PC-3 (cell line): Measurements from ENCODE around the gene ANKRD11. TPM values are rescaled to one million over a fixed set of nuclear protein-coding genes. Genes with fewer than 3 reads are reported as not detected.

Experiments used
- ATAC-seq: fragments of 200-7000 bp; cut with Tn5 transposase; 2 replicates; pipeline ENCODE4 v1.9.1; 2020; ENCODE audit warnings: mild to moderate bottlenecking, moderate library complexity
- BruUV-seq: library from RNA; stranded (reverse); fragments of 400-500 nt; replicated peaks from 2 replicates; lab custom pipeline; 2021; lab: Mats Ljungman, UMichigan
- CTCF ChIA-PET: fragments of 300-600 bp; sonication (Branson Sonifier 250); formaldehyde crosslinking; loops from one replicate; lab custom pipeline; 2022; ENCODE audit warnings: antibody characterized with exemption; lab: Charles Lee
- POLR2A ChIA-PET: fragments of 300-600 bp; sonication (Branson Sonifier 250); formaldehyde crosslinking; loops from one replicate; lab custom pipeline; 2022; ENCODE audit warnings: antibody characterized with exemption; ENCODE audit not compliant: unreplicated experiment; lab: Charles Lee
- DNase-seq: peaks from one replicate; pipeline ENCODE4 v3.0.0-alpha.2; 2015
- H2AFZ ChIP-seq: fragments of 300-600 bp; sonication (generic); 2 replicates; pipeline ENCODE4 v1.6.0; 2016; ENCODE audit warnings: antibody characterized with exemption, low read length
- H3F3A ChIP-seq: fragments of 300-600 bp; sonication (generic); one replicate; pipeline ENCODE4 v1.6.0; 2017; ENCODE audit warnings: antibody characterized with exemption, low read length, control low read depth, mild to moderate bottlenecking; ENCODE audit not compliant: unreplicated experiment
- H3K27ac ChIP-seq: fragments of 300-600 bp; sonication (generic); 2 replicates; pipeline ENCODE4 v1.5.1; 2016; ENCODE audit warnings: mild to moderate bottlenecking, low read length
- H3K27me3 ChIP-seq: fragments of 300-600 bp; sonication (generic); 2 replicates; pipeline ENCODE4 v1.6.1; 2016; ENCODE audit warnings: low read length, mixed read lengths
- H3K36me3 ChIP-seq: fragments of 300-600 bp; sonication (generic); 2 replicates; pipeline ENCODE4 v1.6.1; 2016; ENCODE audit warnings: low read depth, mixed run types, low read length, mixed read lengths
- H3K4me1 ChIP-seq: fragments of 300-600 bp; sonication (generic); 2 replicates; pipeline ENCODE4 v1.5.1; 2016; ENCODE audit warnings: low read length; ENCODE audit not compliant: insufficient read depth
- H3K4me2 ChIP-seq: fragments of 300-600 bp; sonication (generic); 2 replicates; pipeline ENCODE4 v1.6.0; 2016; ENCODE audit warnings: low read length
- H3K4me3 ChIP-seq: fragments of 300-600 bp; sonication (generic); 2 replicates; pipeline ENCODE4 v1.5.1; 2016; ENCODE audit warnings: mild to moderate bottlenecking, low read length, mixed read lengths
- H3K79me2 ChIP-seq: fragments of 300-600 bp; sonication (generic); 2 replicates; pipeline ENCODE4 v1.6.1; 2017; ENCODE audit warnings: low read length, mixed read lengths
- H3K9ac ChIP-seq: fragments of 300-600 bp; sonication (generic); 2 replicates; pipeline ENCODE4 v1.6.0; 2016; ENCODE audit warnings: mild to moderate bottlenecking, low read length
- H3K9me2 ChIP-seq: fragments of 300-600 bp; sonication (generic); replicated peaks from 2 replicates; pipeline ENCODE4 v1.6.1; 2016; ENCODE audit warnings: mixed run types, low read length, mixed read lengths
- H3K9me3 ChIP-seq: fragments of 300-600 bp; sonication (generic); 2 replicates; pipeline ENCODE4 v1.6.1; 2016; ENCODE audit warnings: low read length, mixed read lengths
- H4K20me1 ChIP-seq: fragments of 300-600 bp; sonication (generic); 2 replicates; pipeline ENCODE4 v1.6.1; 2016; ENCODE audit warnings: low read length, mixed read lengths
- CTCF ChIP-seq: fragments of 300-600 bp; sonication (generic); conservative IDR thresholded peaks from 2 replicates; pipeline ENCODE4 v1.5.1; 2017; ENCODE audit warnings: antibody characterized with exemption, low read depth, mild to moderate bottlenecking, low read length
- EZH2 ChIP-seq: fragments of 300-600 bp; sonication (generic); IDR thresholded peaks from one replicate; pipeline ENCODE4 v1.6.1; 2017; ENCODE audit warnings: antibody characterized with exemption, mild to moderate bottlenecking, low read length; ENCODE audit not compliant: unreplicated experiment
- EZH2phosphoT487 ChIP-seq: fragments of 300-600 bp; sonication (generic); IDR thresholded peaks from 2 replicates; pipeline ENCODE4 v1.6.1; 2018; ENCODE audit warnings: mild to moderate bottlenecking, antibody characterized with exemption, low read length, borderline replicate concordance
- intact Hi-C: fragments of 100-400 bp; cut with micrococcal nuclease; formaldehyde crosslinking; loops from 2 replicates; pipeline ENCODE4 v1.9.0; 2023
- total RNA-seq: library from RNA; depleted of rRNA; stranded (reverse); fragments of >200 nt; gene quantifications from 2 replicates; pipeline ENCODE4 v1.2.3, GENCODE V29; 2014

Gene ANKRD11
- total RNA-seq, 1 experiment from 2014 or later: 65.0 TPM

- Histone ChIP-seq H3F3A (peaks cover 4% of the 10 kb centered on the region), H4K20me1 (0 out of 2 replicates have a peak, but pooled peaks cover 7% of the 10 kb centered on the region), H3K4me3 (no peak overlapping the region), H3K79me2 (peaks cover 92% of the 10 kb centered on the region), H3K9ac (no peak overlapping the region), H3K9me2 (no peaks in the 10 kb centered on the region), H3K4me1 (peaks cover 35% of the 10 kb centered on the region), H3K27me3 (no peaks in the 10 kb centered on the region), H3K27ac (no peak overlapping the region), H3K9me3 (no peaks in the 10 kb centered on the region), H3K36me3 (peaks cover 16% of the 10 kb centered on the region; the same call in 1 of the 2 replicates), H2AFZ (no peak overlapping the region), H3K4me2 (no peak overlapping the region)
- TF ChIP-seq CTCF (no peak), EZH2 (no peak), EZH2phosphoT487 (no peak)
- no peak for ATAC-seq
- intact Hi-C loops: no loop called here
- DNase-seq: no peak
- no TSS peak for BruUV-seq
- ChIA-PET CTCF (no interaction called here), POLR2A (no interaction called here)
These were observed 177.6 kb downstream of the ANKRD11 start for GRCh38 chr16:89312598-89313299.

- Histone ChIP-seq H3K36me3 (peaks cover 16% of the 10 kb centered on the region; the same call in 1 of the 2 replicates), H3K79me2 (peaks cover 92% of the 10 kb centered on the region), H3F3A (peaks cover 4% of the 10 kb centered on the region), H2AFZ (no peak overlapping the region), H3K4me2 (no peak overlapping the region), H4K20me1 (0 out of 2 replicates have a peak, but pooled peaks cover 7% of the 10 kb centered on the region), H3K27me3 (no peaks in the 10 kb centered on the region), H3K27ac (no peak overlapping the region), H3K9me3 (no peaks in the 10 kb centered on the region), H3K4me1 (peaks cover 31% of the 10 kb centered on the region), H3K9ac (no peak overlapping the region), H3K4me3 (no peak overlapping the region), H3K9me2 (no peaks in the 10 kb centered on the region)
- intact Hi-C loops: no loop called here
- BruUV-seq: no TSS peak
- ATAC-seq (no peak), DNase-seq (no peak)
- ChIA-PET POLR2A (no interaction called here), CTCF (no interaction called here)
- no peak for TF ChIP-seq EZH2phosphoT487
These were observed 178.2 kb downstream of the ANKRD11 start for GRCh38 chr16:89312194-89312593.

- Histone ChIP-seq H4K20me1 (0 out of 2 replicates have a peak, but pooled peaks cover 7% of the 10 kb centered on the region), H3K79me2 (peaks cover 92% of the 10 kb centered on the region), H3K4me3 (no peak overlapping the region), H3K9me2 (no peaks in the 10 kb centered on the region), H3K9me3 (no peaks in the 10 kb centered on the region), H3K27me3 (no peaks in the 10 kb centered on the region), H3K9ac (no peak overlapping the region), H3K4me1 (peaks cover 25% of the 10 kb centered on the region), H3K4me2 (no peak overlapping the region), H2AFZ (no peak overlapping the region), H3K36me3 (peaks cover 16% of the 10 kb centered on the region; the same call in 1 of the 2 replicates), H3F3A (no peaks in the 10 kb centered on the region), H3K27ac (no peak overlapping the region)
- DNase-seq (no peak), ATAC-seq (no peak)
- intact Hi-C loops: no loop called here
- no TSS peak for BruUV-seq
- ChIA-PET POLR2A (no interaction called here), CTCF (no interaction called here)
- TF ChIP-seq CTCF: no peak
- no peak for TF ChIP-seq EZH2
- TF ChIP-seq EZH2phosphoT487: no peak
These were observed 178.7 kb downstream of the ANKRD11 start for GRCh38 chr16:89311636-89312035.
